HFFc6 (cell line): ENCODE data around the gene CIITA. TPM values are rescaled to one million over a fixed set of nuclear protein-coding genes. Genes with fewer than 3 reads are reported as not detected.
A peak's percentile ranks its signal among the peaks of the same experiment; 100 is the strongest.

Experiments used
- DNase-seq: peaks from one replicate; pipeline ENCODE4 v3.0.0-alpha.2; 2018
- H3K27ac Mint-ChIP-seq: 2 replicates; pipeline ENCODE4 v1.8.0; 2020; ENCODE audit warnings: mild to moderate bottlenecking, mixed read lengths
- H3K27me3 Mint-ChIP-seq: 2 replicates; pipeline ENCODE4 v1.8.0; 2021; ENCODE audit warnings: mild to moderate bottlenecking, moderate library complexity, mixed read lengths; ENCODE audit not compliant: insufficient read depth
- H3K36me3 Mint-ChIP-seq: 2 replicates; pipeline ENCODE4 v1.8.0; 2021; ENCODE audit warnings: low read depth, mixed read lengths
- H3K4me1 Mint-ChIP-seq: 2 replicates; pipeline ENCODE4 v1.8.0; 2020; ENCODE audit warnings: low read depth, mixed read lengths
- H3K4me3 Mint-ChIP-seq: 2 replicates; pipeline ENCODE4 v1.8.0; 2020; ENCODE audit warnings: mild to moderate bottlenecking, moderate library complexity, mixed read lengths
- H3K9me3 Mint-ChIP-seq: 2 replicates; pipeline ENCODE4 v1.8.0; 2020; ENCODE audit warnings: mild to moderate bottlenecking, mixed read lengths
- total RNA-seq, 6 experiments: library from RNA; stranded (reverse); fragmentation: NEBNext Ultra II Directional; extraction: Animal tissue kit (Norgen Biotek cat#: 25700); gene quantifications; 2 replicates in 1 of 6; 3 replicates in 5 of 6; pipeline ENCODE4 v1.2.3, GENCODE V29; 2021
- TF ChIP-seq, protein P1 (sequence below): fragments of 200-600 bp; sonication (generic); IDR thresholded peaks from 2 replicates; pipeline ENCODE4 v1.5.0; 2021; ENCODE audit warnings: antibody characterized with exemption, mild to moderate bottlenecking

The CIITA gene
- total RNA-seq, 6 experiments from 2014 or later = 0.11 to 0.24 (median 0.13) TPM; not detected in 1

- no peak for DNase-seq
- peaks cover 29% of the 10 kb centered on the region for H3K4me1 Mint-ChIP-seq
These were observed 10.7 kb upstream of the CIITA start for GRCh38 chr16:10865991-10866966.

DNA sequence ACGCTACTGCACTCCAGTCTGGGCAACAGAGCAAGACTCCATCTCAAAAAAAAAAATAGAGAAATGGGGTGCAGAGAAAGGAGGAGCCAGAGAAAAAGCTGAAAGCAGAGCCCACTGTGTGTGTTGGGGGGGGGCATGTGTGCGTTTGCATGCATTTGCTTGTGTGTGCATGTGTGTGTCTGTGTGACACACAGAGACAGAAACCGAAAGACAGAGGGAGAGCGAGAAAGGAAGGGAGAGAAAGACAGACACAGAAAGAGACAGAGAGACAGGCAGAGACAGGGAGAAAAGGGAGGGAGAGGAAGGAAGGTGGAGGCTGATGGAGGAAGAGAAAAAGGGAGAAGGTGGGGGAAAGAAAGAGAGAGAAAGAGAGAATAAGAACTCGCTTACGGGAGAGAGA lies 9.8 kb upstream of the CIITA start:
- DNase-seq = no peak
- TF ChIP-seq, protein P1, sequence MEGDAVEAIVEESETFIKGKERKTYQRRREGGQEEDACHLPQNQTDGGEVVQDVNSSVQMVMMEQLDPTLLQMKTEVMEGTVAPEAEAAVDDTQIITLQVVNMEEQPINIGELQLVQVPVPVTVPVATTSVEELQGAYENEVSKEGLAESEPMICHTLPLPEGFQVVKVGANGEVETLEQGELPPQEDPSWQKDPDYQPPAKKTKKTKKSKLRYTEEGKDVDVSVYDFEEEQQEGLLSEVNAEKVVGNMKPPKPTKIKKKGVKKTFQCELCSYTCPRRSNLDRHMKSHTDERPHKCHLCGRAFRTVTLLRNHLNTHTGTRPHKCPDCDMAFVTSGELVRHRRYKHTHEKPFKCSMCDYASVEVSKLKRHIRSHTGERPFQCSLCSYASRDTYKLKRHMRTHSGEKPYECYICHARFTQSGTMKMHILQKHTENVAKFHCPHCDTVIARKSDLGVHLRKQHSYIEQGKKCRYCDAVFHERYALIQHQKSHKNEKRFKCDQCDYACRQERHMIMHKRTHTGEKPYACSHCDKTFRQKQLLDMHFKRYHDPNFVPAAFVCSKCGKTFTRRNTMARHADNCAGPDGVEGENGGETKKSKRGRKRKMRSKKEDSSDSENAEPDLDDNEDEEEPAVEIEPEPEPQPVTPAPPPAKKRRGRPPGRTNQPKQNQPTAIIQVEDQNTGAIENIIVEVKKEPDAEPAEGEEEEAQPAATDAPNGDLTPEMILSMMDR = no peak
- Mint-ChIP-seq H3K36me3 (no peaks in the 10 kb centered on the region), H3K4me3 (no peak overlapping the region), H3K9me3 (no peaks in the 10 kb centered on the region), H3K4me1 (peaks cover 34% of the 10 kb centered on the region), H3K27ac (no peak overlapping the region), H3K27me3 (peaks cover 27% of the 10 kb centered on the region)

More at GRCh38 chr16:10865991-10866966, 10.7 kb upstream of the CIITA start:
- Mint-ChIP-seq H3K27ac (no peak overlapping the region), H3K27me3 (peaks cover 32% of the 10 kb centered on the region), H3K9me3 (no peaks in the 10 kb centered on the region), H3K4me3 (no peak overlapping the region), H3K36me3 (no peaks in the 10 kb centered on the region)
- TF ChIP-seq, protein P1 = no peak

GRCh38 chr16:10868104-10868595 lies 8.9 kb upstream of the CIITA start:
- TF ChIP-seq, protein P1 = no peak
- H3K27me3 Mint-ChIP-seq = peaks cover 30% of the 10 kb centered on the region
- no peak overlapping the region for H3K27ac Mint-ChIP-seq
- no peak for DNase-seq
- no peaks in the 10 kb centered on the region for H3K9me3 Mint-ChIP-seq
- no peak overlapping the region for H3K4me3 Mint-ChIP-seq
- H3K36me3 Mint-ChIP-seq = no peaks in the 10 kb centered on the region
- peaks cover 32% of the 10 kb centered on the region for H3K4me1 Mint-ChIP-seq

DNA sequence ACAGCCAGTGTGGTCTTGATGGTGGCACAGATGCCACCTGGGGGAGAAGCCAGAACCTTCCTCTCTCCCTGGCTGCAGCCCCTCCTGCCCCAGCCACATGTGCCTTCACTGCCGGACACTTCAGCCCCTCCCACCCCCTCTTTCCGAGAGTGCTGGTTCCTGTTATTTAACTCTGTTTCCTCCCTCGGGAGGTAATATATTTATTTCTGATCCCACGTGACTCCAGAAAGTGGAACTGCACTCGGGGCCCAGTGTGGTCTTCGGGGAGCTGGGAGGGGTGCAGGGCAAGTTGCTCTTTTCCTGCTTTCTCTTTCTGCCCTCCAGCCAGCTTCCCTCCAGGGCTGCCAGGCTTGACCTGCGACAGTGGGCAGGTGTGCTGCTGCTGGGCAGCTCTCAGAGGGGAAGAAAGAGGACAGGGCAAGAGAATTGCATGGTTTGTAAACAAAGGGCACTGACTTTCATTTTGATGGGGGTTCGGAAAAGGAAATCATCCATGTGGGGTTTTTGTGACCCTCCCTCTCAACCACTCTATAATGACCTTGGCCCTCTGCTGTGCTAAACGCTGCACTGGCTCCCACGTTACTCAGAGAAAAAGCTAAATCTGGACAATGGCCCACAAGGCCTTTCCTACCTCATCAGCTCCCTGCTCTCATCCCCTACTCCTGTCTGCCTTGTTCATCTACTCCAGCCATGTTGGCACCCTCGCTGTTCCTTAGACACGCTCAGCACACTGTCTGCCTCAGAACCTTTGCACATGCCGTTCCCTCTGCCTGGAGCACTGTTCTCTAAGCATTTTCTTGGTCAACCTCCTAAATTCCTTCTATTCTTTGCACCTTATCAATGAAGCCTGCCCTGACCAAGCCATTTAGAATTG lies 8.2 kb upstream of the CIITA start:
- TF ChIP-seq, protein P1 = no peak
- no peak overlapping the region for H3K27ac Mint-ChIP-seq
- DNase-seq = no peak

DNA sequence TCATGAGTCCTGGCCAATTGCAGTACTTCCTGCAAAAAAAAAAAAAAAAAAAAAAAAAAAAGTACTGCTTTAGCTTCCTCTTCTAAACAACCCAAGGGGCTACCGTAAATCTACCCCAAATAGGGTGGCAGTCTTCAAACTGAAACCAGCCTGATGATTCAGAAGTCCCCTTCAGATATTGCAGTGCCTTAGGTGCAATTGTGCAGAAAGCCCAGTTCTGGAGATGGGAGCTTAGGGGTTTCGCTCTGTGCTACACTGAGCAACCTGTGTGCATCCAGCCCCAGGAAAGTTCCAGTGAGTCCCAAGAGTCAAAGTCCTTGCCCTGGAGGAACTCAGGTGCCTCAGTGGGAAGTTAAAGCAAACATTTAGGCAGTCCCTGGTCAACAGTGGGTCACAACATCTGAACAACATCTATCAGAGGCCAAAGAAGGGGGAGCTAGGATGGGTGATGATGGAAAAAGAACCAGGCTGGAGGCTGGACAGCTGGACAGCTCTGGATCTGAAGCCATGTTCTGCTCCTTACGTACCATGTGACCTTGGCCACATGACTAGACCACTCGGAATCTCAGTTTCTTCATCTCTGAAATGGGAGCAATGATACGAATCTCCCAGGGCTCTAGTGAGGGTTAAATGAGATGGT lies 6.7 kb upstream of the CIITA start:
- Mint-ChIP-seq H3K36me3 (no peaks in the 10 kb centered on the region), H3K27me3 (peaks cover 28% of the 10 kb centered on the region), H3K9me3 (no peaks in the 10 kb centered on the region), H3K4me3 (peak overlapping the region; percentile 50; the same call in 1 of the 2 replicates), H3K4me1 (peaks cover 32% of the 10 kb centered on the region), H3K27ac (peak overlapping the region; percentile 31; the same call in 1 of the 2 replicates)
- DNase-seq = no peak
- TF ChIP-seq, protein P1 = no peak

More for the DNA sequence above, 8.2 kb upstream of the CIITA start:
- Mint-ChIP-seq H3K4me3 (no peak overlapping the region), H3K36me3 (no peaks in the 10 kb centered on the region), H3K27me3 (peaks cover 30% of the 10 kb centered on the region), H3K4me1 (peaks cover 32% of the 10 kb centered on the region), H3K9me3 (no peaks in the 10 kb centered on the region)
